Activated T-cell treated with anti-CD3 and anti-CD28 coated beads, Interleukin-2, amount 50 U/mL, for 1 hour (primary cell): ENCODE data around the gene DLG2.
"Not testable (repeated sequence)": the region's sequence is repeated elsewhere in the genome, so short reads cannot be mapped to it uniquely, and the experiment has no call there.

Experiments used
- DNase-seq: peaks from one replicate; pipeline ENCODE4 v3.0.0-alpha.2; 2020

Gene DLG2

DNA sequence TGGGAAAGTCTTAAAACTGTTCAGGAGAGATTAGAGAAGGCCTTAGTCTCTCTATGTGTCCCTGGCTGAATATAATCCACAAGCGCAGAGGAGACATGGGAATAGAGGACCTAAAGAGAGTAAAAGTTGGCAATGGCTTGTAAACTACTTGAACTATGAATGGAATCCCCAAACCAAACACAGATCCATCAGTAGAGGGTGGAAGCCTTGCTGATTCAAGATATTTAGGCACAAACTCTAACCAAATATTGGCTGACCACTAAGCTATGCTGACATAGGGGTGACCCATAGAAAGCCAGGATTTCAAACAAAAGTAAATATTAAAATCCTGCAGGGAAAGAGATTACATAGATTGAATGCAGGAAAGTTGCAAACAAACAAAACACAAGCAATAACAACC is 439.2 kb downstream of the DLG2 start:
- DNase-seq: no peak

DNA sequence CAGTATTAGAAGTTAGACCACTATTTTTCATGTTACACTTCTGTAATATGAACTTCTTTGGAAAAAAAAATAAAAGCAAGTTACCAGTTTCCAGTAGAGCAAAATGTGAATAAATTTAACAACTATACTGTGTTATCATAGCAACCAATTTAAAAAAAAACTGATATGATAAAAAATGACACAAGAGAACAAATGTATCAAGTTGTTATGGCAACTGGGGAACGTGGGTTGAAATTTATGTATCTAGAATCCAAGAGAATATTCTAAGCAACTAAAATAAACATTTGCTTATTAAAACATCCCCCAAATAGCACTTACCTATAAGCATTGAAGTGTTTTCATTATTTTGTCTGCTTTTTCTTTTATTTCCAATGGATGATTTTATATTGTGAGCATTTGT is 442.4 kb downstream of the DLG2 start:
- no peak for DNase-seq

DNA sequence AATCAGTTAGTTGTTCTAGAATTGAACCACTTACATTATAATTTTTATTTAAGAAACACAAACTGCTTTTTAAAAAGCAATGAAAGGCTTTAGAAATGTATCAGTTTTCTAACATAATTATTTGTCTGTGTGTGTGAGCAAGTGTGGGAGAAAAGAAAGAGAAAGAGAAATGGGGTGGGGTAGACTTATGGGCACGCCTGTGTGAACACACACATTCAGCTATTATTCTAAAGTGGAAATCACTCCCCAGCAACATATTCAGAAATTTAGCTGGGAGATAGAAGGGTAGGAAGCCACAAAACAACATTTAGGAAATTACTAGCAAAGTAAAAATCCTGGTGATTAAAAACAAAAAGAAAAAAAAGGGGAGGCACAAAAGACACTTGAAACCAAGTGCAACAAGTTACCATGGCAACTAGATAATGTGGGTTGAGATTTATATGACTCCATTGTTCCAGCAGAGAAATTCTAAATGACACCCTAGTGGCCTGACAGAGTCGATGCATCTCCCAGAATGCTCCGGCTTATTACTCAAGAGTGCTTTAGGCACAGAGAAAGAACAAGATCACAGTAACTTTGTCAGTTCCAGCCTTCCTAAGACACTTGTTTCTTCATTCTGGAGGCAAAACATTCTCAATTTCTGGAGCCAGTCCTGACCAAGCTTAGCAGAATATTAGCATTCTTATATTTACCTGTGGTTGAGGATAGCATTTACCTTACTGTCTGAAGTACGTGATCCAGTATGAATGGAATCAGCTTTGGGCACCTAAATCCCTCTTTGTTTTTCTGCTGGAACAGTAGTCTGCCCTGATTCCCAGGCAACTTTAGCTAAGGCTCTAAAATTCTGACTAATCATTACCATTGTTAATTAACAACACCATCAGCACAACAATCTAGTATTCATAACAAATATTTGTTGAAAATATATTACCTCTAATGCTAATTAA is 444.4 kb downstream of the DLG2 start:
- no peak for DNase-seq

DNA sequence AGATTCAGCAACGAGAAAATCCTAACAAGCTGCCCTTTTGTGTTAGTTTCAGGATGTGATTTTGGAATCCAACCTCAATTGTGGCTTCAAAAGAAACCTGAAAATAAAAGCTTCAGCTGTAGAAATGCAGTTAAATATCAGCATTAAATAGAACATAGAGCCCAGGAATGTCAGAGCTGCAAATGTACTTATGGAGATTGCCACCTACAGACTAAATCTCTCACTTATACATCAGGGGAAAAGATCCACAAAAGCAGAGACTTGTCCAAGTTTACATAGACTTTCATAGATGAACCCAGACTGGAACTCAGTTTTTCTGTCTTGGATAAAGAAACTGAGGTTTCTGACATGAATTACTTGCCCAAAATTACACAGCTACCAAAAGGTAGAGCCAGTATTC is 446.6 kb downstream of the DLG2 start:
- no peak for DNase-seq

DNA sequence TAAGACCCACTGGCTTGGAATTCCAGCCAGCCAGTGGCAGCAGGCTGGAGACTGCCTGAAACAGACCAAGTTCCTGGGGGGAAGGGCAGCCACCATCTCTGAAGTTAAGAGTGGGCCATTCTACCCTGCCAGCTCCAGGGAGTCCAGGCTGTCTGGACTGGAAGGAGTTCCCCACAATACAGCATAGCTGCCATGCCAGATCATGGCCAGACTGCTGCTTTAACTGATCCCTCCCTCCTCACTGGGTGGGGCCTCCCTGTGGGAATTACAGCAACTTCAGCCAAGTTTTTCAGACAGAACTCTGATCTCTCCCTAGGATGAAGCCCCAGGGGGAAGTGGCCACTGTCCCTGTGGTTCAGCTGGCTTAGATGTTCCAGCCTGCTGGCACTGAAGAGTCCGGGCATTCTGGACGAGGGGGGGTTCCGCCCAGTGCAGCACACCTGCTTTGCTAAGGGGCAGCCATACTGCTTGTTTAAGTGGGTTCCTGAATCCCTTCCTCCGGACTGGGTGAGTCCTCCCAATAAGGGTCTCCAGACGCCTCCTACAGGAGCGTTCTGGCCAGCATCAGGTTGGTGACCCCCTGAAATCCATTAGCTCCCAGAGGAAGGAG is 455.4 kb downstream of the DLG2 start:
- DNase-seq: no peak

DNA sequence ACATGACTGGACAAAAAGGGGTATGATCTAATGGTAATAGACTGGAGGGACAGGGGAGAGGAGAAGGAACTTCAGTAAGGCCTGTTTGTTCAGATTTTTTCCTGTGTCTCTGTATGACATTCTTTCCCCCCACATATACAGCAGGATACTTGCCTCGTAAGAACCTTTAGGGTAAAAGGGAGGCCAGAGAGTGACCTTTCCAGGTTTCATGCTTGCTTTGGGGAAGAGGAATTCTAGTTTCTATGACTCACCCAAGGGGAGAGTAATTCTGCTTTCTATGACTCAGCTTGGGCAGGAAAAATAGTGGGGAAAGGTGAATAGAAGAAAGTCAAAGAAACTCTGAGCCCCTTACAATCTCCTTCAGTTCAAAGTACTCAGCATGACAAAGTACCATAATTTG is 457.0 kb downstream of the DLG2 start:
- DNase-seq: no peak

DNA sequence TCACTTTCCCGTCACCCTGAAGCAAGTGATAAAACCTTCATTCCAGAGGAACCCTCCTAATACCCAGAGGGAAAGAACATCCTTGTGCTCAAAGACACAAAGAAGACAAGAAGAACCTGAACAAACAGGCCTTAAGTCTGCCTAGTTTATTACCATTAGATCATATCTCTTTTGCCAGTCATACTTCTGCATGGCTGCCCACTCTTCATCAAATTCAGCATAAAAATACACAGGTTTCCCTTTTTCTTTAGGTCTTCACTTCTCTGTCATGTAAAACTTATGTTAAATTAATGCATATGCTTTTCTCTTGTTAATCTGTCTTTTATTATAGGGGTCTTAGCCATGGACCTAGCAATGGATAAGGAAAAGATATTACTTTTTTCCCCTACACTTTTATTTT is 459.7 kb downstream of the DLG2 start:
- DNase-seq: no peak

DNA sequence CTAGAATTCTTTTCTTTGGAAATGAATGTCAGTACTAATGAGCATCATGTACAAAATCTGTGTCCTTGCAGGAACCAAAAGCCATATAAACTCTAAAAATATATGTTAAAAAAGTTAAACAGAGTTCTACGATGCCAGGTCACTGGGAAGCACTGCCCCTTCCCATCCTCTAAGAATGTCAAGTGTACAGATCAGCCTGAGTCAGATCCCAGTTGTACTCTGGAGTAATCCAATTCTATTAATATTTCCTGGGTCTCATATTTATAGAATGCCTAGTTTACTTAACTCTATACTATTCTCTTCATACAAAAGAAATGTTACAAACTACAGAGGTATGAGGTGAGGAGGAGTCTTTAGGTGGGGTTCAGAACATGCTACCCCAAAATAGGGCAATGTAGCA is 460.1 kb downstream of the DLG2 start:
- no peak for DNase-seq

DNA sequence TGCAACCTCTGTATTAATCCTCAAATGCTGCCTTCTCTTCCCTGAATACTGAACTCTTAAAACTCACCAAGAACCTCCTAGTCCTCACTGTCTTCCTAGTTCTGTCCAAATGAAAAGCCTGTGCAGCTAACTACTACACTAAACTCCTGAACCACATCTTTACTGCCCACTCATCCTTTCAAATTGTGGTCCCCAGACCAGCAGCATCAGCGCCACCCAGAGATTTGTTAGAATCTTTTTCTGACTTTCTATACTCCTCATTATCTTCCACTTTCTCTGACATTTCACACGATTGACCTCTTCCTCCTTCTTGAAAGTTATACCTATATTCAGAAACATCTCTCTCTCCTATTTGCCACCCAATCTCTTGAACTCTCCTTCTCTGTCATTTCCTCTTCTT is 461.3 kb downstream of the DLG2 start:
- DNase-seq: no peak

DNA sequence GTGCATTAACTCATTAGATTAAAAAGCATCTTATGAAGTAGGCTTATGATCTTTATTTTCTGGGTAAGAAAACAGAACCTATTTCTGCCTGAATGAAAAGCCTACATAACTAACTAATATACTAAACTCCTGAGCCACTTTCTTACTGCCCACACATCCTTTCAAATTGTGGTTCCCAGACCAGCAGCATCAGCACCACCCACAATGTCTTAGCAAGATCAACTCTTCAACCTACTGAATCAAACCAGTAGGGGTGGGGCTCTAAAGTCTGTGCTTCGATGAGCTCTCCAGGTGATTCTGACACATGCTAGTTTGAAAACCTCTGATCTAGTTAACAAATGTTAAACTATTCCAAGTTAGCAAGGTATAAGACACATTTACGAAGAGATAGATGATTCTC is 462.4 kb downstream of the DLG2 start:
- no peak for DNase-seq

DNA sequence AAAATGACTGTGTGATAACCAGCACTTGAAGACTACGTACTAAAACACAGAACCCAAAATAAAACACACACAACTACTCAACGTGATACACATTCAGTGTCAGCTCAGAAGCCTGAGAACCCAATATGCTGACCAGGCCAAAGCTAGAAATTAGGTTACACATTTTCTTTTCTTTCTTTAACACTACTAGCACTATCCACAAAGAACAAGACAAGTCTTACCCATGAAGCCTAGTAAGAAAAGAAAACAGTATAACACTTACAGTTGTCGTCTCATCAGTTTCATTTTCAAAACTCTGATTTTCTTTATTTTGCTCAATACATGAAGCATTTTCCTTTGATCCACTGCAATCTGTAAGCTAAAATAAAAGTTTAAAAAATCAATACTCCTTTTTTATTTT is 472.9 kb downstream of the DLG2 start:
- no peak for DNase-seq

DNA sequence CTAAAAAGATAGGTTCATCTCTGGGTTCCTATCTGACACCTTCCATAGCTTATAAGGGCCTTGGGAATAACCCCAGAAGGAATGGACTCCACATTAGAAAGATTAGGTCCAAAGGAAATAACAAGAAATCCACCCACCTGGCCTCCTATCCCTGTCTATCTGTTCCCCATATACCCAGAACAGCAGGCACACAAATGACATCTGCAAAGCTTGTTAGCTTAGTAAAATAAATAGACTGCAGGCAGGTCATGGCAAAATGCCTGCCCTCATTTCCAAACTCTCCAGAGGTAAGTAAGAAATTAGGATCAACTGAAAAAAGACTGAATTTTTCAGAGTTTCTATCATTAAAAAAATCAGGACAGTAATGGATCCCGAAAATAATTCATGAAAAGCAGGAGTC is 489.5 kb downstream of the DLG2 start:
- DNase-seq: no peak

DNA sequence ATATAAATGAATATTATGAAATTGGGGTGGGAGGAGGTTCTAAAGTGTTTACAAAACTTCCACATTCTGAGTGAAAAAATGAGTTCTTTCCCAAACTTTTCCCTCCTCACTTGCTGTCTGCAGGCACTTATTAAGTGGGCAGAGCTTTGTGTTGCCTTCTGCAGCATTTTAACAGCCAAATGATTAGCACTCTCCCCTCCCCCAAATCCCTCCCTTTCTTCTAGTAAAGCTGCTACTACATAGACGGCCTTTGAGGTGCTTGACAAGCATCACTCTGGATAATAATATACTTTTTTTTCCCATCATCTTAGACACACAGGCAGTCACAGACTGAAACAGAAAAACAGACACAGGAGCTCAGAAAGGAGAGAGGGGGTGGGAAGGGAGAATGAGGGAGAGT is 493.5 kb downstream of the DLG2 start:
- no peak for DNase-seq

DNA sequence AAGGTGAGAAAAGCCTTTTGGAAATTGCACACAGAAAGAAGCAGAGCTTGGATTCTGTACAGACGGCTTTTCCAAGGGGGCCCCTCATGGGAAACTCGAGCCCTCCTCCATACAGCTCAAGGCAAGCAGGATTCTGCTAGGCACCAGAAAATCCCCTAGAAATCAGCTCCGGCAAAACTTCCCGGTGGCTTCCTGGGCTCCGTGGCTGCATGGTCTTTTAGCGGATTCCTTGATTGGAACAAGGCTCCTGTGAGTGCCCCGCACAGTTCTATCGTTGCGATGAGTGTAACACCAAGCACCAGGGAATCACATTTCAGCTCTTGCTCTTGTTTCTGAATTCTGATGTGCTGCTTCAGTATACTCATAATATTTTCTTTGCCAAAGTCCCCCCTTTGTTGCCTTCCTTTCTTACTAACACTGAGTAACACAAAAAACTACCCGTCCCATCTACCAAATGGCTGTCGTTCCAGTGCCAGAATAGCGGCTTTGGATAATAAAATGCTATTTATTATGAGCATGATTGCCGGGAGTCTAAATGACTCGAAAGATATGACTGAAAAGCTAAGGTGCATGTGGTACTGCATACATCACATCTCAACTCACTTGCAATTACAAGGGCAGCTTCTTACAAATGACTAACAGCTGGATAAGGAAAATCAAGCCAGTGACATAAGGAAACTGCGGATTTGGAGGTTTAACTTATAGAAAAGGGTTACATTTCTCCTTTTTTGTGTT is 494.1 kb downstream of the DLG2 start:
- no peak for DNase-seq

DNA sequence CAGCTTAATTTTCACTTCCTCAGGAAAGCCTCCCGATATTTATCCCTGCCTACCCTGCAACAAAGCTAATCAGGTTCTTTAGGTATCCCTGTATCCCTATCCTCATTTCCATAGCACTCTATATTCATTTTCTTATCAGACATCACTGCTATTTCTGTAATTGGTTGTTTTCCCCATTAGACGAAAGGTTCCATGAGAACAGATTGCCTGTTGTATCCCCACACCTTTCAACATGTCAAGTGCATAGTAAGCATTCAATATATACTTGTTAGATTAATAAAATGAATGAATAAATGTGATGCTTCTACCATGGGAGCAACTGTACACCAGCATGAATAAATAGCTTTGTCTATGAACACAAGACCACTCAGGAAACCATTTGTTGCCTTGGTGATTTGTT is 499.8 kb downstream of the DLG2 start:
- DNase-seq: no peak

DNA sequence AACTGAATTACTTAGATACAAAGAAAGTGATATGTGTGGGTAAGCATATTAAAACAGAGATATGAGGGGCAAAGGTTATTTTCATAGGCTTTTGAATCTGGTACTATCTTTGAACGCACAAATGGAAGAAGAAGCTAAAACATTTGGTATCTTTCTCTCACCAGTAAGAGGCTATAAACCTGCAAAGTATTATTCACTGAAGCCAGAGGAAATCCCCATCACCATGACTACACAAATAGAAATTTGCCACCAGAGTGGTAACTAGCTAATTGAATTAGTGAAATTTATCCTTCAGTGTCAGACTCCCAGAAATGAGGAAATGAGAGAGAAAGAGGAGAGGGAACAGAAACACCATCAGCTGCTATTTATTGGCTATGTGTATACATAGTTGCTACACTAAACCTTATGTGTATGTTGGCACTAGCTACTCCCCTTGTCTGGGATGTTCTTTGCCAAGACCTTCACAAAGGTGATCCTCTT is 503.4 kb downstream of the DLG2 start:
- no peak for DNase-seq

DNA sequence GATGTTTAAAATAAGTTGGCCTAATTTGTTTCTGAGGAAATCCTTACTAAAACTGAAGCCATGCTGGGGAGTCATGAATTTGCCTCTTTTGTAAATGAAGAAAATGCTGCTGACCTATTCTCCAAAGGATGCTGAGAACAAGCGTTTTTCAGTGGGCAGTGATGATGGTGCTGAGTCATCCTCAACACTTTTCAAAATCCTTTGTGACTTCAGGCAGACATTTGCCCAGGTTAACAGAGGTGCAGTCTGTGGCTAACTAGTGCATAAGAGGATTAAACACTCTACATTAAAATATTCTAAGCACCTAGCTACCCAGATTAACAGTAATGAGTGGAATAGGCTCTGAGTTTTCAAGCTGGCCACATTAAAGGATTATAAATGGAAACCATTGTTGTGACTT is 509.0 kb downstream of the DLG2 start:
- no peak for DNase-seq

DNA sequence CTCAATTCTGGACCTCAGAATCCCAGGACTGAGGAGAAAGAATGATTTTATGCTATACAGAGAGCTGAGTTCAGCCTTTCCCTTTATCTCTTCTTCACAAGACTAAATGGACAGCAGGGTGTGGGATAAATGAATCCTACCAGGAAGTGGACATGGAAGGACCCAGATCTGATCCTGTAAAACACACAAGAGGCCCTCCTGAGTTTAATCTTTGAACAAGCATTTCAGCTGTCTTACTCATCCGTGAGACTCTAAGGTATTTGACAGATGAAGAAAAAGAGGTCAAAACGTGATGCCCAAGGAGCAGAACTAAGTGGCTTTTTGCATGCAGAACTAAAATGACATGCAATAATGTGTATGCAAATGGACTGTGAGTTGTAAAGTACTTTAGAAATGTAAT is 511.3 kb downstream of the DLG2 start:
- DNase-seq: no peak

DNA sequence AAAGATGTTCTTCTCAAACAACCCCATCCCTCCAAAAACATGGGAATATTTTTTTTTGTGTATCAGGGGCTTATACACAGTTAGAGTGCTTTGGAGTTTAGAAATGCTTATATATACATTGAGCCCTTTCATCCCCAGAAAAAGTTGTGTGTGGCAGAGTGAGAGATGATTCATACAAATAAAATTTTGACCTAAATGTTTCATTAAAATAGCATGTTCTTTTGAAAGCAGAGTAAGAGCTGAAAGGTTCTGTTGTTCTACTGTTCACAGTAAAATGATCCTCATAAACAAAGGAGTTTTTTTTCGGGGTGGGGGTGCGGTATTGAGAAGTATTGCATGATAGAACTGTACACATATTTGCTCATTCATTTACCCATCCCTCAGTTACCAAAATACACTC is 512.4 kb downstream of the DLG2 start:
- DNase-seq: no peak

DNA sequence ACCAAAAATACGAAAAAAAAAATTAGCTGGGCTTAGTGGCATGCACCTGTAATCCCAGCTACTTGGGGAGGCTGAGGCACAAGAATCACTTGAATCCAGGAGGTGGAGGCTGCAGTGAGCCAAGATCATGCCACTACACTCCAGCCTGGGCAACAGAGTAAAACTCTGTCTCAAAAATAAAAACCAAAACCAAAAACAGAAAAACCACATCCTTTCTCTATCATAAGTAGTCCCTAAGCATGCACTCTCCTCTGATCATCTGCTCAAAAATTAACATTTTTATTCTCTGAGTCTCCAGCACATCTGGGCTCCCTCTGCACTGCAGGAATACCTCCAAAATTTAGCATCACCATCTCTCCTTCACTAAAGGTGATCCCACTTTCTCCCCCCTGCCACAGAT is 516.9 kb downstream of the DLG2 start:
- DNase-seq: not testable (repeated sequence)

DNA sequence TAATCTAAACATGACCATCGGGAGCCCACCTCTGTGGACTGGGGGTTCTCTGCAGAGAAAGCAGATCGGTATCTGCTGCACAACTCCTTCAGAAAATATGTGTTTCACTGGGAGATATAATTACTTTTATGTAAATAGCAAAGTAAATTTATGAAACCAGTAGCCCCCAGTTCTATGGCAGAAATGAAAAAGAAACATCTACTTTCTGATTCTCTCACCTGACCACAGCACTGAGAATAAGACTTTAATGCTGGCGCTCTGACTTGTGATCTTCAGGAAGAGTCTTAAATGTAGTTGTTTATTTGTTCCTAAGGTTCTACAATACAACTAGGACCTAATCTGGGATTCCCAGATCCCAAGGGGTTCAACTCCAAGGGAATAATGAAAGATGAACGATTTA is 518.0 kb downstream of the DLG2 start:
- no peak for DNase-seq

DNA sequence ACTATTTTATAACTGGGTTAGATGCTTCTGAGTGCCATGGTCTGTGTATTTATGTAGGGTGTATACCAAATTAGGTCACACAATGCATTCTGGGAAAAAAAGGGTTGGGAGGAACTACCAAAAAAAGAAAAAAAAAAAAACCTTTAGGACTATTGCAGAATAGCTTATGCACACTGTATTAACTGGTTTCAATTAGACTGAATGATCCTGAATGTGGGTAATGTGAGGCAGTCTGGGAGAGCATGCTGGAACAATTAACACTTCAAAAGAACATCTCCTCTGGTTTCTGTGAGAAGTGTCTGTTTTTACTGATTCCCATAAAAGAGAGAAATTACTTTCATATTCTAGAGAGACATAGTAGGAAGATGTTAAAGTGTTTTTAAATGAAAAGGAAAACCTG is 521.3 kb downstream of the DLG2 start:
- DNase-seq: no peak

DNA sequence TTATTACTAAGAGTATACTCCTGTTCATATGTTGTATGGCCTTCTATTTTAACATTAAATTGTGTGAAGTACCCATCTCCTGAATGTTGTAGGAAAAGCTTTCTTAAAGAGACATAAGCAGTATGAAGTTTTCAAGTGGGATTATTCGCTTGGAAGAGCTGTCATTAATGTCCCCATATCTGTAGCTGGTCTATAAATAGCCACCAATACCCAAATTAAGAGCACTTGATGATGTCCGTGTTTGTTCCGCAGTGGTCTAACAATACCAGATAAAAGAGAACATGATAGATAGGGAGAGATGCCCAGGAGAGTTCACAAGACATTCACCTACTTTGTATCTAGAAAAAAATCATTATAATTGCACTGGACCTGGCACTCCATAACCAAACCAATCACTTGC is 527.6 kb downstream of the DLG2 start:
- no peak for DNase-seq

DNA sequence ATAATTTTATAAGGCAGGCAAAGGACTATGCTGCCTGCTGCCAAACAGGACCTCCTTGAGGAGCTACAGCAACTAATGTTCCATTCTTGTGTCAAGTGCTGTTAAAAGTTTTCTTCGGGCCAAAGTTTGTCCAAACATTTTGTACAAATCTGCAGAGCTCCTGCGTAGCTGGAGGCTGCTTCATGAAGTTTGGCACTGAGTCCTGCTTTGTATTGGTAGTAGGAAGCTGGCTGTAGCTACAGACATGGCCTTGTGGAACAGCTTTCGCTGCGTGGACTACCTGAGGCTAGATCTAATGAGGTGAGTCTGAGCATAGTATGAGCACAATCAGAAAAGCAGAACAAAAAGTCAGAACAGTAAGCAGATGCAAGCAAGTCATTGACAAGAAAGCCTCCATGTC is 528.1 kb downstream of the DLG2 start:
- DNase-seq: no peak
